Skeletal muscle tissue (tissue), 4 donors: ENCODE data around the gene SLC10A6. TPM values are rescaled to one million over a fixed set of nuclear protein-coding genes. Genes with fewer than 3 reads are reported as not detected.
"Not testable (repeated sequence)": the region's sequence is repeated elsewhere in the genome, so short reads cannot be mapped to it uniquely, and the experiment has no call there.

Experiments
- H3K27ac ChIP-seq: one replicate; pipeline ENCODE4 v1.7.0; 2013; ENCODE audit warnings: mild to moderate bottlenecking, low read depth, low read length, inconsistent platforms
- H3K27me3 ChIP-seq, 3 donors: one replicate each; pipeline ENCODE4 v1.7.0; 2013; ENCODE audit warnings: low read length in 3 of 3; ENCODE audit not compliant: control insufficient read depth in 3 of 3, insufficient read depth in 3 of 3
- H3K36me3 ChIP-seq, 3 donors: one replicate each; pipeline ENCODE4 v1.7.0; 2013; ENCODE audit warnings: low read length in 3 of 3; ENCODE audit not compliant: control insufficient read depth in 3 of 3, insufficient read depth in 3 of 3
- H3K4me1 ChIP-seq, 3 donors: one replicate each; pipeline ENCODE4 v1.7.0; 2013; ENCODE audit warnings: low read length in 3 of 3, mild to moderate bottlenecking in 3 of 3; ENCODE audit not compliant: control insufficient read depth in 3 of 3, insufficient read depth in 3 of 3
- H3K4me3 ChIP-seq, 3 donors: one replicate each; pipeline ENCODE4 v1.7.0; 2013; ENCODE audit warnings: low read length in 3 of 3
- H3K9ac ChIP-seq, 3 donors: one replicate each; pipeline ENCODE4 v1.7.0; 2013; ENCODE audit warnings: low read length in 3 of 3, mild to moderate bottlenecking in 3 of 3, moderate library complexity in 2 of 3, low read depth in 1 of 3
- H3K9me3 ChIP-seq, 3 donors: one replicate each; pipeline ENCODE4 v1.7.0; 2013; ENCODE audit warnings: low read length in 3 of 3; ENCODE audit not compliant: control insufficient read depth in 3 of 3
- total RNA-seq: library from RNA; depleted of rRNA; stranded (reverse); fragments of >200 nt; gene quantifications from one replicate; pipeline ENCODE4 v1.2.3, GENCODE V29; 2014
- donor health status: Osteomylitis.

Gene SLC10A6
- total RNA-seq, 1 donor from 2014 or later, result 0.52 TPM

GRCh38 chr4:86879641-86880040 lies 30.5 kb upstream of the SLC10A6 start:
- Histone ChIP-seq H3K4me1 (no peaks in the 10 kb centered on the region), H3K27me3 (no peaks in the 10 kb centered on the region), H3K27ac (no peak overlapping the region), H3K9ac (no peak overlapping the region), H3K9me3 (no peaks in the 10 kb centered on the region), H3K36me3 (no peaks in the 10 kb centered on the region), H3K4me3 (no peak overlapping the region)

GRCh38 chr4:86878640-86879039 lies 29.5 kb upstream of the SLC10A6 start:
- Histone ChIP-seq H3K9ac (no peak overlapping the region), H3K27me3 (no peaks in the 10 kb centered on the region), H3K9me3 (no peaks in the 10 kb centered on the region), H3K27ac (no peak overlapping the region), H3K4me1 (no peaks in the 10 kb centered on the region), H3K4me3 (no peak overlapping the region), H3K36me3 (no peaks in the 10 kb centered on the region)

GRCh38 chr4:86876894-86877685 lies 27.9 kb upstream of the SLC10A6 start:
- H3K9ac ChIP-seq, result no peak overlapping the region
- H3K27me3 ChIP-seq, result no peaks in the 10 kb centered on the region
- no peaks in the 10 kb centered on the region for H3K4me1 ChIP-seq
- H3K9me3 ChIP-seq, result no peaks in the 10 kb centered on the region
- H3K4me3 ChIP-seq, result no peak overlapping the region
- no peaks in the 10 kb centered on the region for H3K36me3 ChIP-seq
- no peak overlapping the region for H3K27ac ChIP-seq

- H3K27ac ChIP-seq, H3K4me1 ChIP-seq, H3K36me3 ChIP-seq, H3K27me3 ChIP-seq, H3K4me3 ChIP-seq, H3K9ac ChIP-seq, H3K9me3 ChIP-seq: not testable (repeated sequence)
Measured at GRCh38 chr4:86875436-86875835, 26.3 kb upstream of the SLC10A6 start.

- no peaks in the 10 kb centered on the region for H3K9me3 ChIP-seq
- H3K4me1 ChIP-seq, result no peaks in the 10 kb centered on the region
- no peaks in the 10 kb centered on the region for H3K36me3 ChIP-seq
- no peaks in the 10 kb centered on the region for H3K27me3 ChIP-seq
- H3K9ac ChIP-seq, result no peak overlapping the region
- H3K4me3 ChIP-seq, result no peak overlapping the region
- no peak overlapping the region for H3K27ac ChIP-seq
Measured at GRCh38 chr4:86872135-86872534, 23.0 kb upstream of the SLC10A6 start.

GRCh38 chr4:86870442-86871069 lies 21.4 kb upstream of the SLC10A6 start:
- H3K4me3 ChIP-seq, result no peak overlapping the region
- no peak overlapping the region for H3K9ac ChIP-seq
- no peaks in the 10 kb centered on the region for H3K4me1 ChIP-seq
- H3K27me3 ChIP-seq, result no peaks in the 10 kb centered on the region
- no peaks in the 10 kb centered on the region for H3K36me3 ChIP-seq
- H3K27ac ChIP-seq, result no peak overlapping the region
- H3K9me3 ChIP-seq, result no peaks in the 10 kb centered on the region

- no peaks in the 10 kb centered on the region for H3K36me3 ChIP-seq
- no peaks in the 10 kb centered on the region for H3K9me3 ChIP-seq
- no peaks in the 10 kb centered on the region for H3K27me3 ChIP-seq
- no peak overlapping the region for H3K4me3 ChIP-seq
- H3K9ac ChIP-seq, result no peak overlapping the region
- no peaks in the 10 kb centered on the region for H3K4me1 ChIP-seq
- H3K27ac ChIP-seq, result no peak overlapping the region
Measured at GRCh38 chr4:86857341-86858052, 8.3 kb upstream of the SLC10A6 start.

GRCh38 chr4:86856896-86857295 lies 7.7 kb upstream of the SLC10A6 start:
- Histone ChIP-seq H3K9me3 (no peaks in the 10 kb centered on the region), H3K4me3 (no peak overlapping the region), H3K27me3 (no peaks in the 10 kb centered on the region), H3K4me1 (no peaks in the 10 kb centered on the region), H3K27ac (no peak overlapping the region), H3K36me3 (no peaks in the 10 kb centered on the region), H3K9ac (no peak overlapping the region)

- no peak overlapping the region for H3K9ac ChIP-seq
- H3K4me1 ChIP-seq, result no peaks in the 10 kb centered on the region
- H3K27me3 ChIP-seq, result no peaks in the 10 kb centered on the region
- H3K9me3 ChIP-seq, result no peaks in the 10 kb centered on the region
- no peaks in the 10 kb centered on the region for H3K36me3 ChIP-seq
- H3K4me3 ChIP-seq, result no peak overlapping the region
- H3K27ac ChIP-seq, result no peak overlapping the region
Measured at GRCh38 chr4:86855572-86855971, 6.4 kb upstream of the SLC10A6 start.

- H3K36me3 ChIP-seq, result no peaks in the 10 kb centered on the region
- H3K27me3 ChIP-seq, result no peaks in the 10 kb centered on the region
- no peak overlapping the region for H3K9ac ChIP-seq
- H3K4me3 ChIP-seq, result no peak overlapping the region
- no peak overlapping the region for H3K27ac ChIP-seq
- H3K4me1 ChIP-seq, result peaks cover 5 to 8% (median 7%) of the 10 kb centered on the region in 3 donors
- H3K9me3 ChIP-seq, result no peaks in the 10 kb centered on the region
Measured at GRCh38 chr4:86853209-86853608, 4.0 kb upstream of the SLC10A6 start.
